ENCODE measurements around the gene HNRNPA1.

HNRNPA1 gene

DNA sequence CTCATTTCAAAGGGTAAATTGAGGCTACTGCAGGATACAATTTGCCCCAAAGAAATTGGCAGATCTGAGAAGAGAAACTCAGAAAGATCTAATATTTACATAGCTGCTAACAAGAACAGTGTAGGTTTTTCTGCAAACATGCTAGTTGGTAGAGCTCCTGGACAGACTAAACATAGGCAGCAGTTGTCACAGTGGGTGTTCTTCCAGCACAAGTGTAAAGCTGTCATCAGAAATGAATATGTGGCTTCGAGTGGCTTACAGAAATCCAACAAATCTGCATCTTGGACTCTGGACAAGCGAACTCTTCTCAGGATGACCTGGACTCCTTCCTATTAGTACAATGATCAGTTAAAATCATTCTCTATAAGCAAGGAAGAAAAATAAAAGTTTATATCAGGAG, 6.5 kb upstream of the HNRNPA1 start:
- TF ChIP-seq, protein P1, sequence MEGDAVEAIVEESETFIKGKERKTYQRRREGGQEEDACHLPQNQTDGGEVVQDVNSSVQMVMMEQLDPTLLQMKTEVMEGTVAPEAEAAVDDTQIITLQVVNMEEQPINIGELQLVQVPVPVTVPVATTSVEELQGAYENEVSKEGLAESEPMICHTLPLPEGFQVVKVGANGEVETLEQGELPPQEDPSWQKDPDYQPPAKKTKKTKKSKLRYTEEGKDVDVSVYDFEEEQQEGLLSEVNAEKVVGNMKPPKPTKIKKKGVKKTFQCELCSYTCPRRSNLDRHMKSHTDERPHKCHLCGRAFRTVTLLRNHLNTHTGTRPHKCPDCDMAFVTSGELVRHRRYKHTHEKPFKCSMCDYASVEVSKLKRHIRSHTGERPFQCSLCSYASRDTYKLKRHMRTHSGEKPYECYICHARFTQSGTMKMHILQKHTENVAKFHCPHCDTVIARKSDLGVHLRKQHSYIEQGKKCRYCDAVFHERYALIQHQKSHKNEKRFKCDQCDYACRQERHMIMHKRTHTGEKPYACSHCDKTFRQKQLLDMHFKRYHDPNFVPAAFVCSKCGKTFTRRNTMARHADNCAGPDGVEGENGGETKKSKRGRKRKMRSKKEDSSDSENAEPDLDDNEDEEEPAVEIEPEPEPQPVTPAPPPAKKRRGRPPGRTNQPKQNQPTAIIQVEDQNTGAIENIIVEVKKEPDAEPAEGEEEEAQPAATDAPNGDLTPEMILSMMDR (IDR thresholded peaks at IDR 0.05; ENCODE audit: low read depth, low read length): no peak
- H3K4me3 ChIP-seq (ENCODE audit: low read depth, low read length): no peak overlapping the region

DNA sequence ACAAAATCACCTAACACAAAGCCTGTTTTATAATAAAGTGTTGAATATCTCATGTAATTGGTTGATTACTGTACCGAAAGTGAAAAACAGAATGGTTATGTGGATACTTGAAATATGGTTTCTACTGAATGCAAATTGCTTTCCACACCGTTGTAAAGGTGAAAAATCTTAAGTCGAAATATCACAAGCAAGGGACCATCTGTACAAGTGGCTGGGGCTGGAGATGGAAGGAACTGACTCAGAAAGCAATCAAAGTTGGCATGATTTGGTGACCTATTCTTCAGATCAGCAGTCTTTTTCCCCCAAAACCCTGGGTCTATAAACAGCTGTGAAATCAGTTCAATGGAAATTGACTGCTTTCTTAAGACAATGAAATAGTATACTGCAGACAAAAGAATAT, 4.2 kb upstream of the HNRNPA1 start:
- TF ChIP-seq, protein P1 (IDR thresholded peaks at IDR 0.05; ENCODE audit: low read depth, low read length): no peak
- H3K4me3 ChIP-seq (ENCODE audit: low read depth, low read length): no peak overlapping the region

DNA sequence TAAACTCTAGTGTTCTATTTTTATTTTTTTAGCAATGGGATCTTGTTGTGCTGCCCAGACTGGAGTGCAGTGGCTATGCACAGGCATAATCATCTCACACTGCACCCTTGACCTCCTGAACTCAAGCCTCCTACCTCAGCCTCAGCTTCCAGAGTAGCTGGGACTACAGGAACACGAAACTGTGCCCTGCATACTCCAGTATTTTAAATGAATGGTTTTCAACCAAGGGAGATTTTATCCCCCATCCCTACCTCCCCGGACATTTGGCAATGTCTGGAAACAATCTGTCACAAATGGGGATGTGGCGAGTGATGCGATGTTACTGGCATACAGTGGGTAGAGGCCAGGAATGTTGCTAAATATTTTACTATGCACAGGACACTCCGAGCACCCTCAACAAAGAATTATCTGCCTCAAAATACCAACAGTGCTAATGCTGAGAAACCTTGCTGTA, 2.7 kb upstream of the HNRNPA1 start:
- H3K4me3 ChIP-seq (ENCODE audit: low read depth, low read length): peak overlapping the region; percentile 98
- TF ChIP-seq, protein P1 (IDR thresholded peaks at IDR 0.05; ENCODE audit: low read depth, low read length): no peak

DNA sequence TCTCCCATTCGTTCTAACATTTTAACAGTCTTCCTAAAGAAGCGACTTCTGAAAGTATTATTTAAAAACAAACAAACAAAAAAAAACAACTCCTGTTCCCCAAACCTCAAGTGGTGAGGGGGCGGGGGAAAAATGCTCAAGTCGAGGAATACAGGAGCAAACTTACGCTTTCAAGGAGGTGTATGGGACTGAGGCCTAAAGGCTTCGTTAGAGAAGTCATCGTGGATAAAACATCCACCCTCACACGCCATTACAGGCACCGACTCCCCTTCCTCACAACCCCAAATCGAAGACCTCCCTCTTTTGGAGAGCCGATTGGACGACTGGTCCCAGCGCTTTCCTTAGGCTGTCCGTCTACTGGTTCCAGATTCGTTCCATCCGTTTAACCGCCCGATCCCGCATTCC, 1.3 kb upstream of the HNRNPA1 start:
- TF ChIP-seq, protein P1 (IDR thresholded peaks at IDR 0.05; ENCODE audit: low read depth, low read length): no peak
- H3K4me3 ChIP-seq (ENCODE audit: low read depth, low read length): peak overlapping the region; percentile 98

DNA sequence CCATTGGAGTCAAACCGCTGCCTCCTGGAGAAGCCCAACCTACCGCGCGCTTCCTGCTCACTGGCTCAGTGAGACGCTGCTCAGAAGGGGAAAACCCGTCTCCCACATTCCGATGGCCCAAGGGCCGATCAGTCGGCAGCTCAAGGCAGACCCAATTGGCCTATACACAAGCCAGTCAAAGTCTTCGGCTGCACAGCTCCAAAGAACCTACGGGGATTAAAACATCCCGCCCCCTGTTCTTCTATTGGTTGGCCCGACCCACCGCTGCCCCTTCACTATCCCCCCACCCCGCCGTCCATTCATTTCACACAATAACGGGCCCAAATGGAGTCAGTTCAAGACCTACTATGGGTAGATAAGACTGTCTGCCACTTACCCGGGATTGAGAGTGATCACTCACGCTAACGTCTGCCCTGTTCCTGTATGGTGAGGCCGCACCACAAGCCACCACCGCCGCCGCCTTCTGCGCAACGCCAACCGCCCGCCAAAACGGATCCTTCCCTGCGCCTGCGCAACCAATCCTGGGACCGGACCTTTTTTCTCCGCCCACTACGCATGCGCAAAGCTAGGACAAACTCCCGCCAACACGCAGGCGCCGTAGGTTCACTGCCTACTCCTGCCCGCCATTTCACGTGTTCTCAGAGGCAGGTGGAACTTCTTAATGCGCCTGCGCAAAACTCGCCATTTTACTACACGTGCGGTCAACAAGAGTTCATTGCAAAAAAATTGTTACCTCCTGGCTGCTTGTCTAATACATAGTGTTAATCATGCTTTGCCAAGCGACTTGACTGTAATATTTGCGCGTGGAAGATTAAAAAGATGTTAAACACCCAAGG, 676 bp upstream of the HNRNPA1 start, which contains the start of gene CBX5:
Gene CBX5 (minus strand): TSS at position 491 of the 836 bp plus-strand sequence. CDS start 22,472 bp downstream, outside the sequence.
- H3K4me3 ChIP-seq (ENCODE audit: low read depth, low read length): peak within 1 kb of the TSS; percentile 98
- TF ChIP-seq, protein P1 (IDR thresholded peaks at IDR 0.05; ENCODE audit: low read depth, low read length): no peak

DNA sequence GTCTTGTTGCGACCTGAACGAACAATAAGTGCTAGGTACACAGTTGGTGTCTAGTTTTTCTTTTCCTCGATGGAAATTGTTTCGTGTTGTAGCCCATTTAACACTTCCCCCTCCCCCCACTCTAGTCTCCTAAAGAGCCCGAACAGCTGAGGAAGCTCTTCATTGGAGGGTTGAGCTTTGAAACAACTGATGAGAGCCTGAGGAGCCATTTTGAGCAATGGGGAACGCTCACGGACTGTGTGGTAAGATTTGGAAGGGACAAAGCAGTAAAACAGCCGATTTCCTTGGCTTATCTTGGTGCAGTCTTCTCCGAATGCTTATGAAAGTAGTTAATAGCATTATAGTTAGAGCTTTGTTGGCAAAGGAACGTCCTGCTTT, 724 bp downstream of the HNRNPA1 start:
- peak overlapping the region; percentile 98 for H3K4me3 ChIP-seq (ENCODE audit: low read depth, low read length)

DNA sequence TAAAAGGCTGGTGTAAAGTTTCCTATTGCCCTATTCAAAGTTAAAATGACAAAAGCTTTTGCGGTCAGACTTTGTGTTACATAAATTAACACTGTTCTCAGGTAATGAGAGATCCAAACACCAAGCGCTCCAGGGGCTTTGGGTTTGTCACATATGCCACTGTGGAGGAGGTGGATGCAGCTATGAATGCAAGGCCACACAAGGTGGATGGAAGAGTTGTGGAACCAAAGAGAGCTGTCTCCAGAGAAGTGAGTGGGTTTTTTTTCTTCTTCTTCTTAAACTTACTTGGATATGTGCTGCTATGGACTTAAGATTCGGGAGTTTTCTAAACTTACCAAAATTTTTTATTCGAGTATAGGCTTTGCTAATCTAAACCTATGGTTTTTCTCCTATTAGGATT, 1.2 kb downstream of the HNRNPA1 start:
- H3K4me3 ChIP-seq (ENCODE audit: low read depth, low read length): peak overlapping the region; percentile 98

DNA sequence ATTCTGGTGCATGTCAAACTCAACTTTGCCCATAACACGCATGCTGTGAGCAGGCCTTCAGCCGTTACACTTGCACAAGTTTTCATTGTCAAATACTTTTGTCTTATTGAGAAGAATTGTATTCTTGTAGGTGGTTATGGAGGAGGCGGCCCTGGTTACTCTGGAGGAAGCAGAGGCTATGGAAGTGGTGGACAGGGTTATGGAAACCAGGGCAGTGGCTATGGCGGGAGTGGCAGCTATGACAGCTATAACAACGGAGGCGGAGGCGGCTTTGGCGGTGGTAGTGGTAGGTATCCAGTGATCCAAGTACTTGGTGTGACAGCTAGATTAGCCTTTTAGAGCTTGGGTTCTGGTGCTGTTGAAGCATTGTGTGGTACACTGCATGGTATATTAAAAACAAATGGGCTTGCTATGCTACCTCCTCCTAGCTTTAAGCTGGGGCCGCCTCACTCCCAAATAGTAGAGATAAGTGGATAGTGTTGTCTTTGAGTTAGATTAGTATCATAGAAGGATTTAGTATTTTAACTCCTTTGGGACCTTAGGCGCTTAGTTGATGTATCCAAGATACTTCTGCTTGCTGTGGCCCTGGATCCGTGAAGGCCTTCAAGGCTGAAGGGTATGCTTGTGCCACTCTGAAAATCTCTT, 2.5 kb downstream of the HNRNPA1 start:
- peak overlapping the region; percentile 98 for H3K4me3 ChIP-seq (ENCODE audit: low read depth, low read length)
- TF ChIP-seq, protein P1 (IDR thresholded peaks at IDR 0.05; ENCODE audit: low read depth, low read length): no peak

DNA sequence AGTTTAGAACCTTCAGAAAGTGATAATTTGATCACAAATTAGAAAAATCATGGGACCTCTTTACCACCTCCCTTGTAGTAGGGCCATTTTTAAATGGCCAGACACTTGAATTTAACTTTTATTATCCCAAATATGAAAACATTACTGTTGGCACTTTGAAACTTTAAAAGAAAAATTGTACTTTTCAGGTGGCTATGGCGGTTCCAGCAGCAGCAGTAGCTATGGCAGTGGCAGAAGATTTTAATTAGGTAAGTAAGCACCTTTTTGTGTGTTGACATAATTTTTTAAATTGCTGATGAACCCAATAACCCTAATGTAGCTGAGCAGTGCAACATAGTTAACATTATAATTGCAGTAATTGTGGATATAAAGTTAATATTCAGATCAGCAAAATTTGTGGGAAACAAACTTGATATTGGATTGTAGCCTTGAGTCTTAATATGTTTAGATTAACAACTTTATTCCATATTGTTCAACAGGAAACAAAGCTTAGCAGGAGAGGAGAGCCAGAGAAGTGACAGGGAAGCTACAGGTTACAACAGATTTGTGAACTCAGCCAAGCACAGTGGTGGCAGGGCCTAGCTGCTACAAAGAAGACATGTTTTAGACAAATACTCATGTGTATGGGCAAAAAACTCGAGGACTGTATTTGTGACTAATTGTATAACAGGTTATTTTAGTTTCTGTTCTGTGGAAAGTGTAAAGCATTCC, 3.7 kb downstream of the HNRNPA1 start:
- H3K4me3 ChIP-seq (ENCODE audit: low read depth, low read length): peak overlapping the region; percentile 98

All from WI38 (cell line).